Natural killer cell (primary cell): Measurements from ENCODE around the gene MT1F. TPM values are rescaled to one million over a fixed set of nuclear protein-coding genes. Genes with fewer than 3 reads are reported as not detected.

ENCODE experiments used
- ATAC-seq, 3 donors: fragments of 150-1000 bp in 2 of 3; fragments of 200-7000 bp in 1 of 3; cut with Tn5 transposase; 1 replicate in 1 of 3; 2 replicates in 2 of 3; pipeline ENCODE4 v1.10.0; 2021; ENCODE audit warnings: mild to moderate bottlenecking in 2 of 3, moderate library complexity in 2 of 3
- DNase-seq, 2 donors: peaks; one replicate each; pipeline versions ENCODE4 v3.0.0 to v3.0.0-alpha.2; 2013 to 2021; ENCODE audit warnings: mixed read lengths in 1 of 2
- H3K27ac ChIP-seq: one replicate; pipeline ENCODE4 v1.5.1; 2013; ENCODE audit warnings: mild to moderate bottlenecking, low read length
- H3K27me3 ChIP-seq: one replicate; pipeline ENCODE4 v1.6.1; 2013; ENCODE audit warnings: low read length; ENCODE audit not compliant: control insufficient read depth, insufficient read depth
- H3K36me3 ChIP-seq: one replicate; pipeline ENCODE4 v1.6.1; 2013; ENCODE audit warnings: low read length; ENCODE audit not compliant: control insufficient read depth, insufficient read depth
- H3K4me1 ChIP-seq: one replicate; pipeline ENCODE4 v1.6.1; 2013; ENCODE audit warnings: low read length; ENCODE audit not compliant: control insufficient read depth, insufficient read depth
- H3K4me3 ChIP-seq: one replicate; pipeline ENCODE4 v1.5.1; 2013; ENCODE audit warnings: low read length
- H3K9me3 ChIP-seq: one replicate; pipeline ENCODE4 v1.6.1; 2013; ENCODE audit warnings: low read length; ENCODE audit not compliant: control insufficient read depth, insufficient read depth
- H3K27ac Mint-ChIP-seq, 2 donors: one replicate each; pipeline ENCODE4 v1.8.0; 2022; ENCODE audit warnings: mild to moderate bottlenecking in 2 of 2, mixed read lengths in 2 of 2, moderate library complexity in 1 of 2
- H3K27me3 Mint-ChIP-seq, 2 donors: one replicate each; pipeline ENCODE4 v1.8.0; 2022; ENCODE audit warnings: low read depth in 2 of 2, mixed read lengths in 2 of 2
- H3K36me3 Mint-ChIP-seq: one replicate; pipeline ENCODE4 v1.8.0; 2022; ENCODE audit warnings: mixed read lengths
- H3K4me1 Mint-ChIP-seq, 2 donors: one replicate each; pipeline ENCODE4 v1.8.0; 2022; ENCODE audit warnings: mixed read lengths in 2 of 2
- H3K4me3 Mint-ChIP-seq: one replicate; pipeline ENCODE4 v1.8.0; 2022; ENCODE audit warnings: mild to moderate bottlenecking, moderate library complexity, mixed read lengths
- H3K9me3 Mint-ChIP-seq, 2 donors: one replicate each; pipeline ENCODE4 v1.8.0; 2022; ENCODE audit warnings: mixed read lengths in 2 of 2
- CTCF ChIP-seq: fragments of 200-600 bp; IDR thresholded peaks from one replicate; pipeline ENCODE4 v1.8.0; 2022; ENCODE audit warnings: antibody characterized with exemption
- WGBS: methylation state at CpG from one replicate; pipeline ENCODE4 v1.1.7; 2013; ENCODE audit warnings: missing lambda C conversion rate; ENCODE audit not compliant: insufficient coverage; 5-methylcytosine and 5-hydroxymethylcytosine counted together
- intact Hi-C: fragments of 100-400 bp; cut with micrococcal nuclease; formaldehyde crosslinking; loops from one replicate; pipeline ENCODE4 v1.14.2; 2022
- total RNA-seq, 4 donors: library from RNA; stranded (reverse); fragments of 120-200 nt in 1 of 4; gene quantifications; one replicate each; pipeline versions ENCODE4 v1.2.3 to v1.2.4, GENCODE V29; 2013 to 2022

MT1F gene
- 1 to 10 TPM; 3.8 to 8.0 (median 5.4) TPM for total RNA-seq
- total RNA-seq (2013): 4.3 TPM

DNA sequence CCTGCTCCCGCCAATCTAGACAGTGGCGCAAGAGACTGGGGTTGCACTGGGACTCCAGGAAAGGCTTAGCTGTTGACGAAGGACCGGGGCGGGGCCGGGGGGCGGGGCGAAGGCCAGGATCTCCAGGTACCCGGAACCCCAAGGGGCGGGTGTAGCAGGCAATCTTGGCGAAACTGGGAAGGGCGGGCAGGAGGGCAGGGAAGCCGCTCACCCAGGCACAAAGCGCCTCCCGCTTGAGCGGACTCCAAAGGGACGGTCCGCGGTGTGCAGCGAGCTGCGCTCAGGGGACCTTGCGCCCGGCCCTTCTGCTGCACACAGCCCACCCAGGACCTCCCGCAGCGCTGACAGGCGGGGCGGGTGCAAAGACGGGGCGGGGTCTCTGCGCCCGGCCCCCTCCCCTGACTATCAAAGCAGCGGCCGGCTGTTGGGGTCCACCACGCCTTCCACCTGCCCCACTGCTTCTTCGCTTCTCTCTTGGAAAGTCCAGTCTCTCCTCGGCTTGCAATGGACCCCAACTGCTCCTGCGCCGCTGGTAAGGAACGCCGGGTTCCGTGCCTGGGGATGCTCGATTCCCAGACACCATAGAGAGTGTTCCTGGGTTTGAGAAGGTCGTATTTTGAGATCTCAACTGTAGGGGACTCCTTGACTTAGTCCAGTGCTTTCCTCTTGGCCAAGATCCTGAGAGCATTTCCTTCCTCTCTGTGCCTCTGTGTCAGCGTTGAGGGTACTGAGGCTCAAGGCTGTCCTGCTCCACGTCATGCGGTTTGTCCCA is at the start of gene MT1F:
MT1F (plus strand) TSS at position 405 of the 772 bp plus-strand sequence; CDS start at position 505, 100 bp downstream.
- no peak for TF ChIP-seq CTCF
- Mint-ChIP-seq H3K4me3 (peak within 1 kb of the TSS; percentile 96), H3K27me3 (peaks cover 19 to 27% of the 10 kb centered on the region in 2 donors), H3K27ac (peak within 1 kb of the TSS; percentile 45 to 81), H3K4me1 (peaks cover 6 to 17% of the 10 kb centered on the region in 2 donors), H3K36me3 (no peaks in the 10 kb centered on the region), H3K9me3 (no peaks in the 10 kb centered on the region)
- intact Hi-C loops: no loop called here
- H3K27me3 ChIP-seq: peaks cover 2% of the 10 kb centered on the region
- peaks cover 23% of the 10 kb centered on the region for H3K4me1 ChIP-seq
- WGBS: 1% methylated on average over 46 of the region's 46 CpGs
- no peaks in the 10 kb centered on the region for H3K36me3 ChIP-seq
- H3K9me3 ChIP-seq: no peaks in the 10 kb centered on the region
- DNase-seq: peak; percentile 36 to 75
- ATAC-seq: peak; percentile 78 to 84 (median 81)
- H3K4me3 ChIP-seq: peak within 1 kb of the TSS; percentile 83
- H3K27ac ChIP-seq: peak within 1 kb of the TSS; percentile 57

DNA sequence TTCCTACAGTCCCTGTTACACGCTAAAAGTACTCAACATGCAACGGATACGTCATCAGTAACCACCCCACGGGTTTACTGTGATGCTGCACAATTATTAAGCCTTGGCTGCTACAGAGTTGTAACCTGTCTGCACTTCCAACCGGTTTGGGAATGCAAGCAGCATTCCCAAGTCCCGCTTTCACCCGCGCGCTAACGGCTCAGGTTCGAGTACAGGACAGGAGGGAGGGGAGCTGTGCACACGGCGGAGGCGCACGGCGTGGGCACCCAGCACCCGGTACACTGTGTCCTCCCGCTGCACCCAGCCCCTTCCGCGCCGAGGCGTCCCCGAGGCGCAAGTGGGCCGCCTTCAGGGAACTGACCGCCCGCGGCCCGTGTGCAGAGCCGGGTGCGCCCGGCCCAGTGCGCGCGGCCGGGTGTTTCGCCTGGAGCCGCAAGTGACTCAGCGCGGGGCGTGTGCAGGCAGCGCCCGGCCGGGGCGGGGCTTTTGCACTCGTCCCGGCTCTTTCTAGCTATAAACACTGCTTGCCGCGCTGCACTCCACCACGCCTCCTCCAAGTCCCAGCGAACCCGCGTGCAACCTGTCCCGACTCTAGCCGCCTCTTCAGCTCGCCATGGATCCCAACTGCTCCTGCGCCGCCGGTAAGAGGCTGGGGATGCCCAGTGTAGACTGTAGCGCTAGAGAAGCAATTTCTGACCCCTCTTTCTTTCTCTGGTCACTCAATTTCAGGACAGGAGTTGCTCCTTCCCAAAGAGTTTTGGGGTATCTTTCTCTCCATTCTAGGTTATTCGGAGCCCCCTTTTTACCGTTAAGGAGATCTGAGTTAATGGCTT is 49.5 kb upstream of the MT1F start, which contains the start of gene MT2A:
MT2A (plus strand) TSS at position 542 of the 833 bp plus-strand sequence; CDS start at position 614, 72 bp downstream.
- H3K27ac Mint-ChIP-seq: peak within 1 kb of the TSS; percentile 89 to 96
- H3K4me3 Mint-ChIP-seq: peak within 1 kb of the TSS; percentile 95
- H3K4me1 Mint-ChIP-seq: peaks cover 50 to 51% of the 10 kb centered on the region in 2 donors
- no peaks in the 10 kb centered on the region for H3K27me3 ChIP-seq
- no peaks in the 10 kb centered on the region for H3K36me3 ChIP-seq
- WGBS: 8% methylated on average over 62 of the region's 62 CpGs
- H3K4me3 ChIP-seq: peak within 1 kb of the TSS; percentile 59
- H3K27ac ChIP-seq: peak within 1 kb of the TSS; percentile 87
- intact Hi-C loops: loop anchor here (1.0 kb wide), 1 partner anchor 74 kb away; the partner anchor contains the start of gene MT1X
- no peaks in the 10 kb centered on the region for H3K36me3 Mint-ChIP-seq
- TF ChIP-seq CTCF: no peak
- no peaks in the 10 kb centered on the region for H3K9me3 ChIP-seq
- H3K9me3 Mint-ChIP-seq: no peaks in the 10 kb centered on the region
- ATAC-seq (peak; percentile 87 to 92 (median 90)), DNase-seq (peak; percentile 82 to 94)
- H3K4me1 ChIP-seq: peaks cover 47% of the 10 kb centered on the region
- no peaks in the 10 kb centered on the region for H3K27me3 Mint-ChIP-seq

DNA sequence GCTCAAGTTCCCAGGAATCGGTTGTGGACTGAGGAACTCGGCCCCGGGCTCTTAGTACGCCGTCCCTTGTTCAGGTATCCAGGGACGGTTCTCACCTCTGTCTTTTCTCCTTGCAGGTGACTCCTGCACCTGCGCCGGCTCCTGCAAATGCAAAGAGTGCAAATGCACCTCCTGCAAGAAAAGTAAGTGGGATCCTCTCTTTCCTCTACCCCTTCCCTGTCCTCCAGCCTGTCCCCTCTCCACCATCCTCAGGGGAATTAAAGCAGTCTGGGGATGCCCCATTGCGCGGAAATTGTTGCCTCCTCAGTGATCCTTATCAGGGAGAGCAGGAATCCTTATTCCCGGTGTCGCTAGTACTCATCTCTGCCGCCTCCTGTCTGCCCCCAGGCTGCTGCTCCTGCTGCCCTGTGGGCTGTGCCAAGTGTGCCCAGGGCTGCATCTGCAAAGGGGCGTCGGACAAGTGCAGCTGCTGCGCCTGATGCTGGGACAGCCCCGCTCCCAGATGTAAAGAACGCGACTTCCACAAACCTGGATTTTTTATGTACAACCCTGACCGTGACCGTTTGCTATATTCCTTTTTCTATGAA is 48.8 kb upstream of the MT1F start:
- peak overlapping the region; percentile 43 for H3K27ac ChIP-seq
- 0% methylated on average over 21 of the region's 21 CpGs for WGBS
- Mint-ChIP-seq H3K36me3 (no peaks in the 10 kb centered on the region), H3K9me3 (no peaks in the 10 kb centered on the region), H3K27ac (peak overlapping the region; percentile 89 to 96), H3K4me1 (peaks cover 50 to 51% of the 10 kb centered on the region in 2 donors), H3K27me3 (no peaks in the 10 kb centered on the region), H3K4me3 (peak overlapping the region; percentile 95)
- intact Hi-C loops: loop anchor here (1.0 kb wide), 1 partner anchor 73 kb away; the partner anchor contains the start of gene MT1X
- TF ChIP-seq CTCF: no peak
- H3K4me1 ChIP-seq: peaks cover 47% of the 10 kb centered on the region
- peak; percentile 18 to 37 for DNase-seq
- H3K36me3 ChIP-seq: no peaks in the 10 kb centered on the region
- no peaks in the 10 kb centered on the region for H3K9me3 ChIP-seq
- no peaks in the 10 kb centered on the region for H3K27me3 ChIP-seq
- no peak for ATAC-seq
- peak overlapping the region; percentile 59 for H3K4me3 ChIP-seq
